ENCODE results near the gene KCNK6. TPM values are rescaled to one million over a fixed set of nuclear protein-coding genes. Genes with fewer than 3 reads are reported as not detected.

KCNK6 gene
- total RNA-seq, 4 donors from 2014 or later = 7.4 to 19.3 (median 12.3) TPM

DNA sequence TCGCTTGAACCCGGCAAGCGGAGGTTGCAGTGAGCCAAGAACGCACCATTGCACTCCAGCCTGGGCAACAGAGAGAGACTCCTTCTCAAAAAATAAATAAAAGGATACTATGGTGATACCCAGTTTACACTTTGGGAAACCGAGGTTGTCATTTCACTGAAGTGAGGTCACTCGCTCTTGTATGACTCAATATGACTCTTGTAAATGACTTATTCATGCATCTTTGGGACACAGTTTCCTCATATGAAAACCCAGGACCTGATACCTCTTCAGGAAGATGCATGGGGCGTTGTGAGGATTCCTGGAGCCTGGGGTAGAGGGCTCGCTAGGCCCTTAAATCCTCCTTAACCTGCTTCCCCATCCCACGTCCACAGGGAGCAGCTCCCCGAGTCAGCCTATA lies 59.2 kb downstream of the KCNK6 start:
- peaks cover 0 to 72% (median 0%) of the 10 kb centered on the region in 3 donors for H3K36me3 ChIP-seq
- DNase-seq = no peak
- TF ChIP-seq POLR2A (IDR thresholded peaks at IDR 0.05) = no peak
- TF ChIP-seq, protein P1, sequence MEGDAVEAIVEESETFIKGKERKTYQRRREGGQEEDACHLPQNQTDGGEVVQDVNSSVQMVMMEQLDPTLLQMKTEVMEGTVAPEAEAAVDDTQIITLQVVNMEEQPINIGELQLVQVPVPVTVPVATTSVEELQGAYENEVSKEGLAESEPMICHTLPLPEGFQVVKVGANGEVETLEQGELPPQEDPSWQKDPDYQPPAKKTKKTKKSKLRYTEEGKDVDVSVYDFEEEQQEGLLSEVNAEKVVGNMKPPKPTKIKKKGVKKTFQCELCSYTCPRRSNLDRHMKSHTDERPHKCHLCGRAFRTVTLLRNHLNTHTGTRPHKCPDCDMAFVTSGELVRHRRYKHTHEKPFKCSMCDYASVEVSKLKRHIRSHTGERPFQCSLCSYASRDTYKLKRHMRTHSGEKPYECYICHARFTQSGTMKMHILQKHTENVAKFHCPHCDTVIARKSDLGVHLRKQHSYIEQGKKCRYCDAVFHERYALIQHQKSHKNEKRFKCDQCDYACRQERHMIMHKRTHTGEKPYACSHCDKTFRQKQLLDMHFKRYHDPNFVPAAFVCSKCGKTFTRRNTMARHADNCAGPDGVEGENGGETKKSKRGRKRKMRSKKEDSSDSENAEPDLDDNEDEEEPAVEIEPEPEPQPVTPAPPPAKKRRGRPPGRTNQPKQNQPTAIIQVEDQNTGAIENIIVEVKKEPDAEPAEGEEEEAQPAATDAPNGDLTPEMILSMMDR (IDR thresholded peaks at IDR 0.05) = no peak

GRCh38 chr19:38381138-38381537 lies 61.5 kb downstream of the KCNK6 start:
- Histone ChIP-seq H3K9me3 (no peaks in the 10 kb centered on the region), H3K27me3 (no peaks in the 10 kb centered on the region), H3K27ac (no peak overlapping the region), H3K4me3 (no peak overlapping the region), H3K36me3 (peaks cover 0 to 82% (median 0%) of the 10 kb centered on the region in 3 donors), H3K4me1 (peaks cover 0 to 17% (median 7%) of the 10 kb centered on the region in 4 donors)
- DNase-seq = no peak
- TF ChIP-seq, protein P1 (IDR thresholded peaks at IDR 0.05) = no peak

More for the DNA sequence above, 59.2 kb downstream of the KCNK6 start:
- H3K4me1 ChIP-seq = peaks cover 4 to 19% (median 15%) of the 10 kb centered on the region in 4 donors
- H3K4me3 ChIP-seq = no peak overlapping the region
- no peaks in the 10 kb centered on the region for H3K27me3 ChIP-seq
- H3K27ac ChIP-seq = no peak overlapping the region
- H3K9me3 ChIP-seq = no peaks in the 10 kb centered on the region

Small RNAs within 50 kb of the gene (small RNA-seq; reads per million reads assigned to genes)
- 0 reads per million in 2 donors for gene RF00019

Other genes with a start within 250 kb of the KCNK6 start
- not detected for gene DPF1, start 95.6 kb upstream of the KCNK6 start, total RNA-seq
- 10 to 100 TPM in 2 of 4 donors, 1 to 10 TPM in 2; 8.2 to 28.1 (median 17.7) TPM for gene PPP1R14A, start 63.5 kb upstream of the KCNK6 start, total RNA-seq
- gene SPINT2, start 55.3 kb upstream of the KCNK6 start, total RNA-seq = 1,000 to 10,000 TPM in 2 of 4 donors, 100 to 1,000 TPM in 2; 158 to 1,321 (median 873) TPM
- 100 to 1,000 TPM in 3 of 4 donors, 10 to 100 TPM in 1; 39.6 to 444 (median 348) TPM for gene C19orf33, start 15.6 kb upstream of the KCNK6 start, total RNA-seq
- gene YIF1B, start 3.9 kb upstream of the KCNK6 start, total RNA-seq = 10 to 100 TPM; 11.6 to 31.4 (median 15.0) TPM
- gene CATSPERG, start 16.0 kb downstream of the KCNK6 start, total RNA-seq = 10 to 100 TPM in 3 of 4 donors, 1 to 10 TPM in 1; 5.0 to 51.0 (median 22.8) TPM
- gene PSMD8, start 54.7 kb downstream of the KCNK6 start, total RNA-seq = 100 to 1,000 TPM; 118 to 211 (median 164) TPM
- gene GGN, start 68.2 kb downstream of the KCNK6 start, total RNA-seq = 10 to 100 TPM in 1 of 4 donors, 1 to 10 TPM in 3; 2.5 to 10.1 (median 6.2) TPM
- gene SPRED3, start 68.9 kb downstream of the KCNK6 start, total RNA-seq = 1 to 10 TPM in 2 of 4 donors, under 1 TPM in 1, not detected in 1; 0.88 to 5.9 (median 2.4) TPM
- 10 to 100 TPM; 28.9 to 76.8 (median 48.1) TPM for gene FAM98C, start 83.2 kb downstream of the KCNK6 start, total RNA-seq
- 1 to 10 TPM in 2 of 4 donors, under 1 TPM in 2; 0.70 to 9.1 (median 1.7) TPM for gene RASGRP4, start 106.4 kb downstream of the KCNK6 start, total RNA-seq
- gene RYR1, start 113.8 kb downstream of the KCNK6 start, total RNA-seq = 1 to 10 TPM in 3 of 4 donors, under 1 TPM in 1; 0.35 to 4.6 (median 3.4) TPM